ENCODE measurements around the gene FOXF1.

Gene FOXF1

DNA sequence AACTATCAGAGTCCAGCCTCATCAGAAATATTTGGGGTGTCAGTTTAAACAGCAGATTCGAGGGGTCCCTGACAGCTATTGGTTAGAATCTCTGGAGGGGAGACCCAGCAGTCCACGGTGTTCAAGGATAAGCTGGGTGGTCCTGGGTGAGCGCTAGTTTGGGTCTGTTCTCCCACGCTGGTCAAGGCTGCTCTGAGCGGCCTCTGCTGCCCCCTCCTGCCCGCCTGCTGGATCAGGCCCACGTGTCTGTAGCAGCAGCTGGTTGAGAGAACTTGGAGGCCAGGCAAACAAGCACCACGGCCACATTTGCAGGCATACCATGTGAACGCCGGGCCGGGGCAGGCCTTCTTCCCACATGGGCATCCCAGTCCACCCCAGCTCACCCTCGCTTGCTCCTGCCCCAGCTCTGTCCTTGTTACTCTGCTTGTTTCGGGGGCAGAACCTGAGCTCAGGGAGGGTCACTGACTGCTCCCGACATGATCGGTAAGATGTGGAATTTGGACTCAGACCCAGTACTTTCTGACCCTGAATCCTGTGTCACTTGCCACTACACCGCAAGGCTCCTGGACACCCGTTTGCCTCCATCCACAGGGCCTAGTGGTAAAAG, 7.4 kb downstream of the FOXF1 start:
- H3K4me3 ChIP-seq (ENCODE audit: control insufficient read depth in 1 of 7, extremely low read depth in 1 of 7, insufficient read depth in 4 of 7, low read depth in 2 of 7, low read length in 6 of 7), result no peak overlapping the region
- ChIA-PET CTCF (interaction anchor here (0.7 to 5.2 kb wide), 20 partner anchors 9 to 698 kb away, joined by 3 to 59 read pairs (median 4); no protein-coding TSS in a partner anchor), POLR2A (no interaction called here)
- peak; percentile 46 to 50 (median 49) for DNase-seq
- H3K36me3 ChIP-seq (ENCODE audit: control insufficient read depth in 4 of 4, insufficient read depth in 4 of 4, low read length in 3 of 4), result no peaks in the 10 kb centered on the region
- H3K27me3 ChIP-seq (replicated peaks in 2 of 5; ENCODE audit: control insufficient read depth in 4 of 5, insufficient read depth in 5 of 5, low read length in 4 of 5), result peaks cover 3 to 99% (median 55%) of the 10 kb centered on the region in 5 experiments
- no peaks in the 10 kb centered on the region for H3K9me3 ChIP-seq (ENCODE audit: control extremely low read depth in 1 of 5, control insufficient read depth in 4 of 5, insufficient read depth in 2 of 5, low read depth in 1 of 5, low read length in 4 of 5)
- H3K4me1 ChIP-seq (ENCODE audit: control extremely low read depth in 1 of 4, control insufficient read depth in 4 of 4, insufficient read depth in 4 of 4, low read length in 3 of 4), result peaks cover 0 to 9% (median 5%) of the 10 kb centered on the region in 4 experiments
- H3K27ac ChIP-seq (ENCODE audit: insufficient read depth in 1 of 2, low read depth in 1 of 2, low read length in 2 of 2, poor library complexity in 1 of 2, severe bottlenecking in 2 of 2), result no peak overlapping the region
- 30% methylated on average over 14 of the region's 17 CpGs for WGBS (ENCODE audit: insufficient coverage)

DNA sequence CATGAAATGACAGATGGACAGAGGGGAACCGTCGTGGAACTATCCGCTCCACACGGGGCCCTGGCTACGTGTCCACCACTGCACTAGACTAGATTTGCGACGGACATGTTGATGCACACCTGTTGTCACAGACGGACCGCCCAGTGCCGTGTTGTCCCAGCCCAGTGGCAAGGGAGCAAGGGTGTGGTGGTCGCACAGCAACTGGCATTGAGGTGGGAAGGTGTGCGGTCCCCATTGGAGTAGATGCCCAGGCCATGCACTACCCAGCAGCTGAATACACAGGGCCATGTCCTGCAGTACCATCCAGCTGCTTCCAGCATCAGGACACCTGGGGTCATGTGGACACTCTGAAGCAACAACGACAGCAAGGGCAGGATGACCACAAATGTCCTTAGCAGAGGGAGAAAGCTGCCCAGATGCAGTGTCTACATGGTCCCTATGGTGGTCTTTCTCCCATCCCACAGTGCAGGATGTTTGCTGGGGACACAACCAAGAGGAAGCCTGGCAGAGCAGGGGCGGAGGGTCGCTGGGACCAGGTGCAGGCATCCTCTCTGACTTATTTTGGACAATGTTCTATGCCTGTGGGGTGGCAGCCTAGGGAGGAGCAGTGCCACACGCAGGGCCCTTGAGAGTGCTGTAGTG, 8.8 kb downstream of the FOXF1 start:
- CTCF ChIA-PET, result interaction anchor here (0.8 to 5.2 kb wide), 11 partner anchors 13 to 698 kb away, joined by 3 to 59 read pairs (median 4); no protein-coding TSS in a partner anchor

DNA sequence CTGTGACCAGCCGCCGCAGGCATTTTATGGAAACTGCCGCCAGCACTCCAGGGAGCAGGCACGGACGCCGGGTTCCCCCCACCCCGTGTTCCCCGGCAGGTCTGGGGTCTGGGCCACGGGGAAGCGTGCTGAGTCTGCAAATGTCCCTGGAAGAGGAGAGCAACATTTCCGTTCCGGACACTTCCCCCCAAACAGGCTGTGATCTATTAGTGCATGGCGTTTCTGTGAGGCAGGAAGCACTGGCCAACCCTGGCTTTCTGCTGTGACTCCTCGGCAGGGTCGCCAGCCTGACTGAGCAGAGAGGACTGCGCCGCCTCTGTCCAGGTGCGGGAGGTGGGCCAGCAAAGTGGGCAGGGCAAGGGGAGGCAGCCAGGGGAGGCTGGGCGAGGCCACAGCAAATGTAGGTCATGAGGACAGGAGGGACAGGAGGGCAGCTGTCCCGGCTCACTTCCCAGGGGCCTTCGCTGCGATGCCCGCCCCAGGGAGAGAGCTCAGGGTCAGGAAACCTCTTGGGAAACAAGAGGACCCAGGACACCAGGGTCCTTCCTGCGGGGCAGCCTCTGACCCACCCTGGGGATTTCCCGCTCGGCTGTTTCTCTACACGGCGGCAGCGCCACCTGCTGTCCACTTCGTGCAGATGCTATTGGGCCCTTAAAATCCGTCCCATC, 9.5 kb downstream of the FOXF1 start:
- H3K27ac ChIP-seq (ENCODE audit: insufficient read depth in 1 of 2, low read depth in 1 of 2, low read length in 2 of 2, poor library complexity in 1 of 2, severe bottlenecking in 2 of 2), result no peak overlapping the region
- ChIA-PET CTCF (interaction anchor here (0.5 to 5.2 kb wide), 10 partner anchors 14 to 698 kb away, joined by 3 to 59 read pairs (median 4); no protein-coding TSS in a partner anchor), POLR2A (no interaction called here)
- no peaks in the 10 kb centered on the region for H3K9me3 ChIP-seq (ENCODE audit: control extremely low read depth in 1 of 5, control insufficient read depth in 4 of 5, insufficient read depth in 2 of 5, low read depth in 1 of 5, low read length in 4 of 5)
- H3K4me1 ChIP-seq (ENCODE audit: control extremely low read depth in 1 of 4, control insufficient read depth in 4 of 4, insufficient read depth in 4 of 4, low read length in 3 of 4), result peaks cover 0 to 9% (median 5%) of the 10 kb centered on the region in 4 experiments
- DNase-seq, result peak; percentile 56 to 70 (median 67)
- no peaks in the 10 kb centered on the region for H3K36me3 ChIP-seq (ENCODE audit: control insufficient read depth in 4 of 4, insufficient read depth in 4 of 4, low read length in 3 of 4)
- H3K27me3 ChIP-seq (replicated peaks in 2 of 5; ENCODE audit: control insufficient read depth in 4 of 5, insufficient read depth in 5 of 5, low read length in 4 of 5), result peaks cover 2 to 94% (median 44%) of the 10 kb centered on the region in 5 experiments
- H3K4me3 ChIP-seq (ENCODE audit: control insufficient read depth in 1 of 7, extremely low read depth in 1 of 7, insufficient read depth in 4 of 7, low read depth in 2 of 7, low read length in 6 of 7), result no peak overlapping the region
- WGBS (ENCODE audit: insufficient coverage), result 13% methylated on average over 29 of the region's 31 CpGs

More for the DNA sequence above, 8.8 kb downstream of the FOXF1 start:
- Histone ChIP-seq H3K27ac (ENCODE audit: insufficient read depth in 1 of 2, low read depth in 1 of 2, low read length in 2 of 2, poor library complexity in 1 of 2, severe bottlenecking in 2 of 2) (no peak overlapping the region), H3K27me3 (replicated peaks in 2 of 5; ENCODE audit: control insufficient read depth in 4 of 5, insufficient read depth in 5 of 5, low read length in 4 of 5) (peaks cover 3 to 97% (median 44%) of the 10 kb centered on the region in 5 experiments), H3K36me3 (ENCODE audit: control insufficient read depth in 4 of 4, insufficient read depth in 4 of 4, low read length in 3 of 4) (no peaks in the 10 kb centered on the region), H3K9me3 (ENCODE audit: control extremely low read depth in 1 of 5, control insufficient read depth in 4 of 5, insufficient read depth in 2 of 5, low read depth in 1 of 5, low read length in 4 of 5) (no peaks in the 10 kb centered on the region), H3K4me3 (ENCODE audit: control insufficient read depth in 1 of 7, extremely low read depth in 1 of 7, insufficient read depth in 4 of 7, low read depth in 2 of 7, low read length in 6 of 7) (no peak overlapping the region), H3K4me1 (ENCODE audit: control extremely low read depth in 1 of 4, control insufficient read depth in 4 of 4, insufficient read depth in 4 of 4, low read length in 3 of 4) (peaks cover 0 to 9% (median 5%) of the 10 kb centered on the region in 4 experiments)
- POLR2A ChIA-PET, result no interaction called here
- no peak for DNase-seq
- WGBS (ENCODE audit: insufficient coverage), result 86% methylated on average over 14 of the region's 16 CpGs

DNA sequence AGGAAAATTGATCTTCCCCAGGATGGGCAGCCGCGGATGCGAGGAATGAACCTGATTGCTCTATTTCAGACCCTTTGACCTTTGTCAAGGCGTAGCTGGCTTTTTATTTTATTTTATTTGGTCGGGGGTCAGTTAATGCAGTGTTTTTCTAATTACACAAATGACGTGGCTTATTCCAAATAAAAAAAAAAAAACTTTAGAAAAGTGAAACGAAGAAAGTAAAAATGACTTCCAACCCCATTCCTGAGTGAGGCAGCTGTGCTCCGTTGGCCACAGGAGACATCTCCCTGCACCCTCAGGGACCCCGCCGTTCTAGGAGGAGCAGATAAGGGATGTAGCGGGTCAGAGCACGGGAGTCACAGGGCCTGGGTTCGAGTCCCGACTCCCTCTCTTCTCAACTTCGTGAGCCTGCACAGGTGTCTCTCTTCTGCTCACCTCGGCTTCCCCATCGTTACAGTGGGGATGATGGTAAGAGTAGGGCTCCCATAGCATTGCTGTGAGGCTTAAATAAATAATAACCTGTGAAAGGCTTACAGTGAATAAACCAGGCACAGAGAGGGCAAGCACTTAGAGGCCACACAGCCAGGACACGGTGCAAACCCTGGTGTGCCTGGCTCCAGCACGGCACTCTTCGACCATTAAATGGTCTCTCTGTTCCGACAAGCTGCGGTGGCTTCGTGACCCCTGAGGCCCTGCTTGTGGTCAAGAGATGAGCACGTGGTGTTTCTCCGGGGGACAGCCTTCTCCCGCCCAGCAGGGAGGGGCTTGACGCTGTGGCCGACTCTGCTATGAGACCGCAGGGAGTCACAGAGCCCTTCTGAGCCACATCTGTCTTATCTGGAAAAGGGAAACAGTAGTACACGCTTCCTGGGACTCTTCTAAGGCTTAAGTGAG, 10.2 kb downstream of the FOXF1 start:
- CTCF ChIA-PET, result interaction anchor here (0.5 to 5.2 kb wide), 14 partner anchors 9 to 1275 kb away, joined by 3 to 59 read pairs (median 4); no protein-coding TSS in a partner anchor
- WGBS (ENCODE audit: insufficient coverage), result 61% methylated on average over 22 of the region's 30 CpGs
- no peaks in the 10 kb centered on the region for H3K36me3 ChIP-seq (ENCODE audit: control insufficient read depth in 4 of 4, insufficient read depth in 4 of 4, low read length in 3 of 4)
- no peak overlapping the region for H3K27ac ChIP-seq (ENCODE audit: insufficient read depth in 1 of 2, low read depth in 1 of 2, low read length in 2 of 2, poor library complexity in 1 of 2, severe bottlenecking in 2 of 2)
- peaks cover 0 to 86% (median 37%) of the 10 kb centered on the region in 5 experiments for H3K27me3 ChIP-seq (replicated peaks in 2 of 5; ENCODE audit: control insufficient read depth in 4 of 5, insufficient read depth in 5 of 5, low read length in 4 of 5)
- H3K4me1 ChIP-seq (ENCODE audit: control extremely low read depth in 1 of 4, control insufficient read depth in 4 of 4, insufficient read depth in 4 of 4, low read length in 3 of 4), result peaks cover 0 to 9% (median 5%) of the 10 kb centered on the region in 4 experiments
- no peak for DNase-seq
- H3K4me3 ChIP-seq (ENCODE audit: control insufficient read depth in 1 of 7, extremely low read depth in 1 of 7, insufficient read depth in 4 of 7, low read depth in 2 of 7, low read length in 6 of 7), result no peak overlapping the region
- no peaks in the 10 kb centered on the region for H3K9me3 ChIP-seq (ENCODE audit: control extremely low read depth in 1 of 5, control insufficient read depth in 4 of 5, insufficient read depth in 2 of 5, low read depth in 1 of 5, low read length in 4 of 5)
- POLR2A ChIA-PET, result no interaction called here

DNA sequence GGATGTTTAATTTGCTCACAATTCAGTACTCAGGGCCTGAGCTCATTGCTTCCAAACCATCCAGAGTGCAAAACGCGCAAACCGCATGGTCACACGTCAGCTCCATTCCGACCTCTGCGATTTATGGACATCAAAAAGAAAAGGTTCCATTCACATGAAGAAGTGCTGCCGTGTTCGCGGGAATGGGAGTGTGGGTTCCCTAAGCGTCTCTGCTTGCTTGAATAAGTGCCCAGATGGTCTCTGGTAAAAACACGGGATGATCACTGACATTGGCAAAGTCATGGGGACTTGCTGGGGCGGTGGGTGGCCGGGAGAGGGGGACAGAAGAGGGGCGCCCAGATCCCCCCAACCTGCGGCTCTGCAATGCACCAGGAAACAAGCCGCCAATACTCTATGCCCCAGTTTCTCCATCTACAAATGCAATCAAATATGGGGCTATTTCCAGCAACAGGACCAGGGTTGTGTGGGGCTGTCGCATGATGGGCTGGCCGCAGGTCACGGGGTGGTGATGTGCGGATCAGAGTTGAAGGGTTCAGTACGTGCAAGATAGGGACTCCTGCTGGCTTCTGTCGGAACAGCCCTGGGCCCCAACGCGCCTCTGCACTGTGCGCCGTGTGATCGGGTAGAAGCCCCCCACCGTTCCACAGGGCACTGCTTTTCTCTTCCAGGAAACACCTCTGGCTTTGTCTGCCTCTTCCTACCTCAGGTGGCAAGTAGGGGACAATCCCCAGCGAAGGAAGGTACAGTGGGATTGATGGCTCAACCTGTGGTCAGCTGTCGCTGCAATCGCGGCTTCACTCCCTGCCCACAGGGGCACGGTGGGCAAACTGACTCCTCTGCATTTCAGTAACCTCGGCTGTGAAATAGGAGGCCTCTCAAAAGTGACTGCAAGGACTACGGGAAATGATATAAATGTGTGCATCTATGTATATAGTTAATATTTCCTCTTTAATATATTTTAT, 11.2 kb downstream of the FOXF1 start:
- Histone ChIP-seq H3K36me3 (ENCODE audit: control insufficient read depth in 4 of 4, insufficient read depth in 4 of 4, low read length in 3 of 4) (no peaks in the 10 kb centered on the region), H3K4me1 (ENCODE audit: control extremely low read depth in 1 of 4, control insufficient read depth in 4 of 4, insufficient read depth in 4 of 4, low read length in 3 of 4) (peaks cover 0 to 9% (median 5%) of the 10 kb centered on the region in 4 experiments), H3K4me3 (ENCODE audit: control insufficient read depth in 1 of 7, extremely low read depth in 1 of 7, insufficient read depth in 4 of 7, low read depth in 2 of 7, low read length in 6 of 7) (no peak overlapping the region), H3K27me3 (replicated peaks in 2 of 5; ENCODE audit: control insufficient read depth in 4 of 5, insufficient read depth in 5 of 5, low read length in 4 of 5) (peaks cover 0 to 76% (median 30%) of the 10 kb centered on the region in 5 experiments), H3K27ac (ENCODE audit: insufficient read depth in 1 of 2, low read depth in 1 of 2, low read length in 2 of 2, poor library complexity in 1 of 2, severe bottlenecking in 2 of 2) (no peak overlapping the region), H3K9me3 (ENCODE audit: control extremely low read depth in 1 of 5, control insufficient read depth in 4 of 5, insufficient read depth in 2 of 5, low read depth in 1 of 5, low read length in 4 of 5) (no peaks in the 10 kb centered on the region)
- no peak for DNase-seq
- CTCF ChIA-PET, result interaction anchor here (0.5 to 2.9 kb wide), 7 partner anchors 9 to 1276 kb away, joined by 3 to 9 read pairs (median 3); no protein-coding TSS in a partner anchor
- WGBS (ENCODE audit: insufficient coverage), result 77% methylated on average over 30 of the region's 35 CpGs
- POLR2A ChIA-PET, result no interaction called here

DNA sequence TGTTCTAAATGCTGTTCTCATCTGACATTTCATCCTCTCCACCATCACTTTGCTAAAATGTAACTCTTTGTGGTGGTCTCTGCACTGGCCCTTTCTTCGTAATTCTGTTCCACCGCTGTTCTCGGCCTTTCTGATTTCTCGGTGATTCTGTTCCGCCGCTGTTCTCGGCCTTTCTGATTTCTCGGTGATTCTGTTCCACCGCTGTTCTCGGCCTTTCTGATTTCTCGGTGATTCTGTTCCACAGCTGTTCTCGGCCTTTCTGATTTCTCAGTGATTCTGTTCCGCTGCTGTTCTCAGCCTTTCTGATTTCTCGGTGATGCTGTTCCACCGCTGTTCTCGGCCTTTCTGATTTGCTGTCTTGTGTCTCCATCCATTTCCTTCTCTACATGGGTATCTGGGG, 12.3 kb downstream of the FOXF1 start:
- CTCF ChIA-PET, result no interaction called here
- Histone ChIP-seq H3K36me3 (ENCODE audit: control insufficient read depth in 4 of 4, insufficient read depth in 4 of 4, low read length in 3 of 4) (no peaks in the 10 kb centered on the region), H3K4me3 (ENCODE audit: control insufficient read depth in 1 of 7, extremely low read depth in 1 of 7, insufficient read depth in 4 of 7, low read depth in 2 of 7, low read length in 6 of 7) (no peak overlapping the region), H3K4me1 (ENCODE audit: control extremely low read depth in 1 of 4, control insufficient read depth in 4 of 4, insufficient read depth in 4 of 4, low read length in 3 of 4) (peaks cover 0 to 9% (median 5%) of the 10 kb centered on the region in 4 experiments), H3K27ac (ENCODE audit: insufficient read depth in 1 of 2, low read depth in 1 of 2, low read length in 2 of 2, poor library complexity in 1 of 2, severe bottlenecking in 2 of 2) (no peak overlapping the region), H3K27me3 (replicated peaks in 2 of 5; ENCODE audit: control insufficient read depth in 4 of 5, insufficient read depth in 5 of 5, low read length in 4 of 5) (peaks cover 0 to 65% (median 21%) of the 10 kb centered on the region in 5 experiments), H3K9me3 (ENCODE audit: control extremely low read depth in 1 of 5, control insufficient read depth in 4 of 5, insufficient read depth in 2 of 5, low read depth in 1 of 5, low read length in 4 of 5) (no peaks in the 10 kb centered on the region)
- POLR2A ChIA-PET, result interaction anchor here (0.5 kb wide), 1 partner anchor 108 kb away, joined by 10 read pairs; no protein-coding TSS in a partner anchor
- 94% methylated on average over 11 of the region's 16 CpGs for WGBS (ENCODE audit: insufficient coverage)
- DNase-seq, result no peak
